GM15510 (cell line): ENCODE measurements around the gene NME9.

Experiments used
- POLR2A ChIP-seq: IDR thresholded peaks from 3 replicates; pipeline ENCODE4 v1.6.1; 2011; ENCODE audit warnings: borderline replicate concordance; ENCODE audit not compliant: insufficient read length; ENCODE audit errors: extremely low read depth

NME9 gene, protein sequence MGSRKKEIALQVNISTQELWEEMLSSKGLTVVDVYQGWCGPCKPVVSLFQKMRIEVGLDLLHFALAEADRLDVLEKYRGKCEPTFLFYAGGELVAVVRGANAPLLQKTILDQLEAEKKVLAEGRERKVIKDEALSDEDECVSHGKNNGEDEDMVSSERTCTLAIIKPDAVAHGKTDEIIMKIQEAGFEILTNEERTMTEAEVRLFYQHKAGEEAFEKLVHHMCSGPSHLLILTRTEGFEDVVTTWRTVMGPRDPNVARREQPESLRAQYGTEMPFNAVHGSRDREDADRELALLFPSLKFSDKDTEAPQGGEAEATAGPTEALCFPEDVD

DNA sequence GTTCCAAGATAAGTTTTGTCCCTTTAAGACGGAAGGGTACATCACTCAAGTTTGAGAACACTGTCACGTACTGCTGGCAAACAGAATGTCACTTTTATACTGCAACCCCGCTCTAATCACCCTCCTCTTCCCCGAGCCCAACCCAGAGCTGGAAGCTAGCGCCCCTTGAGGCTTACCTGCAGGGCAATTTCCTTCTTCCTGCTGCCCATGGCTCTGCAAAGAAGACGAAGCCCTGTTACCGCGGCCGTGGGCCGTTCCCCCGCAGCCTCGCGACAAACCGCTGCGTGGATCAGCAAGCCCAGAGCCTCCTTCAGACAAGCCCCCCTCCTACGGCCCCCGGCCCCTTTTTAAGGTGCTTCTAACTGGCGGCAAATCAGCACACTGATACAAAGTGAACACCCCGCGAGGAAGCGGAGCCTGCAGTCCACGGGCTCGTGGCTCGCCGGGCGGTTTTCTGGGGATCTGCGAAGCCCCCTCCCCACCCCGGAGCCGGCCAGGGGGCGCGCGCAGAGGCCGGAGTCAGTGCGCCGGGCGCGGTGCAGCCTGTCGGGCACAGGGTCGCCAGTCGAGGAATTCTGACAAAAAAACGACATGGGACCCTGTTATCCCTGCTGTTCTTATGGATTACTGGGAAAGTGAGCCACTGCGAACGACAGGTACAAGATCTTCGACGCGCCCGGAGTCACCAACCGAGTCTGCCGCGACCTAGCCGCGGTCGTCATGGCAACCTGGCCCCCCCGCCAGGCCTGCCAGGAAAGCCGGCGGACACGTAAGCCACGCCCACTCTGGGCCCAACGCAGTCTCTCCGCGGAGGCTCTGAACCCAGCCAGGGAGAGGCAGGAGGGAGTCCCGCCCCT is at the start of gene NME9:
NME9 (minus strand) TSS at position 725 of the 857 bp plus-strand sequence; CDS start at position 209, 516 bp downstream.
- TF ChIP-seq POLR2A, result no peak

- no peak for TF ChIP-seq POLR2A
Measured at GRCh38 chr3:138378990-138379389, 49.3 kb upstream of the NME9 start.

- TF ChIP-seq POLR2A, result no peak
Measured at GRCh38 chr3:138378331-138378730, 48.7 kb upstream of the NME9 start.

DNA sequence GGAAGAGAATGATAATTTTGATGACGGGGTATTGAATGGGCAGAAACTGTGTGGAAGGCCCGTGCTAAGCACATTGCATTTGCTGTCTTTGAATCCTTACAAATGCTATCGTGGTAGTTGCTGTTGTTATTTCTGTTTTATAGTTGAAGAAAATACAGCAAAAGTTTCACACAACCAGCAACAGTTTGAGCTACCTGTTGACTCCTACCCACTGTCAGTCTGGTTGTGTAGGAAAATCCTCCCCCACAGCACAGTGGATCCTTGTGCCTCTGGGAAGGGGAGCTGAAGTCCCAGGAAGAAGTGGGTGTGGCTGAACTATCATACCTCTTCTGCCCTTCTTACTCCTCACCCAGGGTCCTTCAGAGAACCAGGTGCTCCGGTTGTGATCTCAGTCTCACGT is 48.2 kb upstream of the NME9 start:
- TF ChIP-seq POLR2A, result no peak

GRCh38 chr3:138376663-138377062 is 47.0 kb upstream of the NME9 start:
- TF ChIP-seq POLR2A, result no peak

DNA sequence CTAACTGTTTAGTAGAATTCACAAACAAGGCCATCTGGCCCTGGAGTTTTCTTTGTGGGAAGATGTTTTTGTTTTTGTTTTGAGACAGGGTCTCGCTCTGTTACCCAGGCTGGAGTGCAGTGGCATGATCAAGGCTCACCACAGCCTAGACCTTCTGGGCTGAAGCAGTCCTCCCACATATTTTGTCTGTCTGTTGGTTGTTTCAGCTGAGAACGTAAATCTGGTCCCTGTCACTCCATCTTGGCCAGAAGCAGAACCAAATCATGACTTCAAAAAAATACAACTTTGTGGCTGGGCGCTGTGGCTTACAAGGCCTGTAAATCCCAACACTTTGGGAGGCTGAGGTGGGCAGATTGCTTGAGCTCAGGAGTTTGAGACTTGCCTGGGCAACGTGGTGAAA is 45.8 kb upstream of the NME9 start:
- no peak for TF ChIP-seq POLR2A

- TF ChIP-seq POLR2A, result no peak
Measured at GRCh38 chr3:138374573-138375134, 45.0 kb upstream of the NME9 start.

DNA sequence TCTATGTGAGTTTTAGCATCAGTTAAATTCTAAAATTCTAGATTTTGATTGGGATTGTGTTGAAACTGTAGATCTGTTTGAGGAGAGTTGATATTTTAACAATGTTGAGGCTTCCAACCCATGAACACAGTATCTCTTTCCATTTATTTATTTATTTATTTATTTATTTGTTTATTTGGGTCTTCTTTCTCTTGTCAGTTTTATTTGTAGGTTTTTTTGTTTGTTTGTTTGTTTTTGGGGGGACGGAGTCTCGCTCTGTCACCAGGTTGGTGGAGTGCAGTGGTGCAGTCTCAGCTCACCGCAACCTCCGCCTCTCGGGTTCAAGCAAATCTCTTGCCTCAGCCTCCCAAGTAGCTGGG is 44.1 kb upstream of the NME9 start:
- no peak for TF ChIP-seq POLR2A

GRCh38 chr3:138373087-138373735 is 43.6 kb upstream of the NME9 start:
- no peak for TF ChIP-seq POLR2A

- TF ChIP-seq POLR2A, result no peak
Measured at GRCh38 chr3:138371070-138371965, 41.7 kb upstream of the NME9 start.

DNA sequence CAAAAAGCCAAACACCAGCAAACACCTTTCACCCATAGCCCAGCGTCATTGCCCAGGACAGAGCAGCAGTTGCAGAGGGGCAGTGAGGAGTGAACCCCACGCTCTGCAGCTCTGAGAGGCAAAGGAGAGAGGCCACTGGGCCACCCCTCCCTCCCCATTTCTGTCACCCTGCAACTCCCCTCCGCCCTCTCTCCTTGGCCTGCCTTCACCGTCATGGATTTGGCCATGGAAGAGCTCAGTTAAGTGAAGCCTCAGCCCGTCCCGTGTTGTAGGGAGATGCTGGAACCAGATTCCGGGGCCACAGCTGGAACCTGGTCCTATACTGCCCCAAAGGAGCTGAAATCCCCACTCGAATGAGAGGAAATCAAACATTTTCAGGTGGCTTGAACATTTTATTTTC is 40.7 kb upstream of the NME9 start:
- no peak for TF ChIP-seq POLR2A

GRCh38 chr3:138369151-138369900 is 39.7 kb upstream of the NME9 start:
- no peak for TF ChIP-seq POLR2A

- no peak for TF ChIP-seq POLR2A
Measured at GRCh38 chr3:138367911-138368310, 38.3 kb upstream of the NME9 start.

DNA sequence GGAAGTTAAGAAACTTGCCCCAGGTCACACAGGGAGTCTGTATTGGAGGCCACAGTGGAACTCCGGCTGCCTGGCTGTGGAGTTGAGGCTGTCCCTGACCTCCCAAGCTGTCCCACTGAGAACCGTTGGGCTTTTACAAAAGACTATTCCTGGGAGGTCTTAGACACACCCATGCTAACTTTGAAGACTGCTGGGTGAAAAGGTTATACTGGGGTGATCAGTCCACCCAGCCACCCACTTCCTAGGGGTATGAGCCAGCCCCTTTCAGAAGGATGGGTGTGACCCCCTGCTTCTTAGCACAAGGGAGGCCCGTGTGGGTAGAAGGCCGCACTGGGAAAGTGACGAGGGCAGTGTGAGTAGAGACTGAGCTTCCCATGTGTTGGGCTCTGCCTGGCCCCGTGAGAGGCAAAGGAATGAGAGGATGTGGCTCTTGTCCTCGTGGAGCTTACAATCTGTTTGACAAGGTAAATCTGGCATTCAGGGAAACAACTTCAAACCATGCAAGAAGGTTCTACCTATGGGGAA is 37.7 kb upstream of the NME9 start:
- no peak for TF ChIP-seq POLR2A
